Measurements from ENCODE around the gene KCNQ1OT1.

GRCh38 chr11:2641623-2642022, 58.2 kb downstream of the KCNQ1OT1 start:
- no peak for TF ChIP-seq RFX5 (IDR thresholded peaks at IDR 0.05; ENCODE audit: low read length)
- no peak for TF ChIP-seq CTCF (IDR thresholded peaks at IDR 0.05)
- no peak for TF ChIP-seq EZH2phosphoT487 (IDR thresholded peaks at IDR 0.05; ENCODE audit: borderline replicate concordance, low read depth)
- TF ChIP-seq, protein P1, sequence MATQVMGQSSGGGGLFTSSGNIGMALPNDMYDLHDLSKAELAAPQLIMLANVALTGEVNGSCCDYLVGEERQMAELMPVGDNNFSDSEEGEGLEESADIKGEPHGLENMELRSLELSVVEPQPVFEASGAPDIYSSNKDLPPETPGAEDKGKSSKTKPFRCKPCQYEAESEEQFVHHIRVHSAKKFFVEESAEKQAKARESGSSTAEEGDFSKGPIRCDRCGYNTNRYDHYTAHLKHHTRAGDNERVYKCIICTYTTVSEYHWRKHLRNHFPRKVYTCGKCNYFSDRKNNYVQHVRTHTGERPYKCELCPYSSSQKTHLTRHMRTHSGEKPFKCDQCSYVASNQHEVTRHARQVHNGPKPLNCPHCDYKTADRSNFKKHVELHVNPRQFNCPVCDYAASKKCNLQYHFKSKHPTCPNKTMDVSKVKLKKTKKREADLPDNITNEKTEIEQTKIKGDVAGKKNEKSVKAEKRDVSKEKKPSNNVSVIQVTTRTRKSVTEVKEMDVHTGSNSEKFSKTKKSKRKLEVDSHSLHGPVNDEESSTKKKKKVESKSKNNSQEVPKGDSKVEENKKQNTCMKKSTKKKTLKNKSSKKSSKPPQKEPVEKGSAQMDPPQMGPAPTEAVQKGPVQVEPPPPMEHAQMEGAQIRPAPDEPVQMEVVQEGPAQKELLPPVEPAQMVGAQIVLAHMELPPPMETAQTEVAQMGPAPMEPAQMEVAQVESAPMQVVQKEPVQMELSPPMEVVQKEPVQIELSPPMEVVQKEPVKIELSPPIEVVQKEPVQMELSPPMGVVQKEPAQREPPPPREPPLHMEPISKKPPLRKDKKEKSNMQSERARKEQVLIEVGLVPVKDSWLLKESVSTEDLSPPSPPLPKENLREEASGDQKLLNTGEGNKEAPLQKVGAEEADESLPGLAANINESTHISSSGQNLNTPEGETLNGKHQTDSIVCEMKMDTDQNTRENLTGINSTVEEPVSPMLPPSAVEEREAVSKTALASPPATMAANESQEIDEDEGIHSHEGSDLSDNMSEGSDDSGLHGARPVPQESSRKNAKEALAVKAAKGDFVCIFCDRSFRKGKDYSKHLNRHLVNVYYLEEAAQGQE (IDR thresholded peaks at IDR 0.05; ENCODE audit: low read depth, low read length): no peak

Data from SK-N-SH (cell line).